Liver (tissue), 9 donors: ENCODE measurements around the gene ZNF536. TPM values are rescaled to one million over a fixed set of nuclear protein-coding genes. Genes with fewer than 3 reads are reported as not detected.

ENCODE experiments used
- DNase-seq: peaks from one replicate; pipeline ENCODE4 v3.0.0-alpha.2; 2017; ENCODE audit warnings: low spot score
- H3K27ac ChIP-seq, 2 donors: one replicate each; pipeline ENCODE4 v1.7.0; 2013; ENCODE audit warnings: inconsistent platforms in 2 of 2, low read length in 2 of 2, control low read depth in 1 of 2, low read depth in 1 of 2, mild to moderate bottlenecking in 1 of 2
- H3K27me3 ChIP-seq, 4 donors: one replicate each; pipeline versions ENCODE4 v1.6.1 to v1.7.0; 2013; ENCODE audit warnings: low read length in 3 of 4, inconsistent platforms in 1 of 4, mild to moderate bottlenecking in 1 of 4, moderate library complexity in 1 of 4; ENCODE audit not compliant: control insufficient read depth in 4 of 4, insufficient read depth in 4 of 4
- H3K36me3 ChIP-seq, 4 donors: one replicate each; pipeline versions ENCODE4 v1.6.1 to v1.7.0; 2013; ENCODE audit warnings: low read length in 3 of 4, mild to moderate bottlenecking in 3 of 4, low read depth in 1 of 4, moderate library complexity in 1 of 4; ENCODE audit not compliant: control insufficient read depth in 4 of 4, insufficient read depth in 3 of 4
- H3K4me1 ChIP-seq, 4 donors: one replicate each; pipeline versions ENCODE4 v1.6.1 to v1.7.0; 2013; ENCODE audit warnings: low read length in 3 of 4, mild to moderate bottlenecking in 3 of 4, moderate library complexity in 1 of 4; ENCODE audit not compliant: control insufficient read depth in 4 of 4, insufficient read depth in 4 of 4
- H3K4me3 ChIP-seq, 3 donors: one replicate each; pipeline versions ENCODE4 v1.6.1 to v1.7.0; 2013; ENCODE audit warnings: low read length in 3 of 3, control low read depth in 1 of 3, low read depth in 1 of 3, mild to moderate bottlenecking in 1 of 3
- H3K9ac ChIP-seq, 2 donors: one replicate each; pipeline ENCODE4 v1.7.0; 2013; ENCODE audit warnings: low read length in 2 of 2, mild to moderate bottlenecking in 2 of 2, moderate library complexity in 2 of 2, control low read depth in 1 of 2, low read depth in 1 of 2
- H3K9me3 ChIP-seq, 4 donors: one replicate each; pipeline versions ENCODE4 v1.6.1 to v1.7.0; 2013; ENCODE audit warnings: low read length in 3 of 4; ENCODE audit not compliant: control insufficient read depth in 4 of 4
- ATF3 ChIP-seq: IDR thresholded peaks from 2 replicates; pipeline ENCODE4 v1.6.1; 2016; ENCODE audit warnings: antibody characterized with exemption
- EGR1 ChIP-seq, 2 donors: IDR thresholded peaks; 2 replicates each; pipeline ENCODE4 v1.6.1; 2016 to 2018; ENCODE audit warnings: antibody characterized with exemption in 2 of 2, low read depth in 2 of 2
- FOXA1 ChIP-seq: IDR thresholded peaks from 2 replicates; pipeline ENCODE4 v1.6.1; 2016; ENCODE audit warnings: antibody characterized with exemption
- FOXA2 ChIP-seq: IDR thresholded peaks from 2 replicates; pipeline ENCODE4 v1.6.1; 2016; ENCODE audit warnings: antibody characterized with exemption
- GABPA ChIP-seq, 2 donors: IDR thresholded peaks in 1 of 2; conservative IDR thresholded peaks in 1 of 2; 2 replicates each; pipeline ENCODE4 v1.6.1; 2016; ENCODE audit warnings: antibody characterized with exemption in 2 of 2, mild to moderate bottlenecking in 1 of 2, moderate library complexity in 1 of 2
- HNF4A ChIP-seq, 2 donors: conservative IDR thresholded peaks; 2 replicates each; pipeline ENCODE4 v1.6.1; 2016; ENCODE audit warnings: antibody characterized with exemption in 2 of 2, mild to moderate bottlenecking in 2 of 2
- HNF4G ChIP-seq: IDR thresholded peaks from 2 replicates; pipeline ENCODE4 v1.6.1; 2016; ENCODE audit warnings: antibody characterized with exemption
- JUND ChIP-seq, 2 donors: IDR thresholded peaks; 2 replicates each; pipeline ENCODE4 v1.6.1; 2016; ENCODE audit warnings: antibody characterized with exemption in 2 of 2
- MAX ChIP-seq: IDR thresholded peaks from 2 replicates; pipeline ENCODE4 v1.6.1; 2016; ENCODE audit warnings: antibody characterized with exemption
- NR2F2 ChIP-seq: IDR thresholded peaks from 2 replicates; pipeline ENCODE4 v1.6.1; 2016; ENCODE audit warnings: antibody characterized with exemption
- RAD21 ChIP-seq, 2 donors: IDR thresholded peaks; 2 replicates each; pipeline ENCODE4 v1.6.1; 2016; ENCODE audit warnings: antibody characterized with exemption in 2 of 2, mild to moderate bottlenecking in 2 of 2
- RXRA ChIP-seq, 2 donors: IDR thresholded peaks; 2 replicates each; pipeline ENCODE4 v1.6.1; 2017 to 2018; ENCODE audit warnings: antibody characterized with exemption in 2 of 2, mild to moderate bottlenecking in 1 of 2
- SP1 ChIP-seq: IDR thresholded peaks from 2 replicates; pipeline ENCODE4 v1.6.1; 2018; ENCODE audit warnings: antibody characterized with exemption, mild to moderate bottlenecking
- TAF1 ChIP-seq: conservative IDR thresholded peaks from 2 replicates; pipeline ENCODE4 v1.6.1; 2016; ENCODE audit warnings: antibody characterized with exemption, mild to moderate bottlenecking
- YY1 ChIP-seq: IDR thresholded peaks from 2 replicates; pipeline ENCODE4 v1.6.1; 2016; ENCODE audit warnings: antibody characterized with exemption, mild to moderate bottlenecking
- WGBS: extraction: QIAGEN DNeasy Blood & Tissue Kit; methylation state at CpG from one replicate; pipeline ENCODE4 v1.1.7; 2013; 5-methylcytosine and 5-hydroxymethylcytosine counted together
- polyA plus RNA-seq, 2 donors: library from polyadenylated mRNA; stranded (reverse) in 1 of 2; unstranded in 1 of 2; fragments of 200-250 nt in 1 of 2; fragments of >200 nt in 1 of 2; fragmentation: Nextera tagmentation in 1 of 2; extraction: Ambion mirVana in 1 of 2; gene quantifications; one replicate each; pipeline versions ENCODE4 v1.2.1 to v1.2.3, GENCODE V29; 2013 to 2015
- total RNA-seq, 2 donors: library from RNA; depleted of rRNA; stranded (reverse); fragments of >200 nt; gene quantifications; one replicate each; pipeline ENCODE4 v1.2.3, GENCODE V29; 2014
- TF ChIP-seq, protein P1 (sequence below): IDR thresholded peaks from 2 replicates; pipeline ENCODE4 v1.6.1; 2016; ENCODE audit warnings: antibody characterized with exemption
- TF ChIP-seq, protein P2 (sequence below): IDR thresholded peaks from 2 replicates; pipeline ENCODE4 v1.6.1; 2016; ENCODE audit warnings: antibody characterized with exemption, mild to moderate bottlenecking
- TF ChIP-seq, protein P3 (sequence below): fragments of 150-350 bp; IDR thresholded peaks from 2 replicates; pipeline ENCODE4 v1.5.1; 2017; ENCODE audit warnings: improper control_type of control experiment, low read depth, low read length; ENCODE audit not compliant: missing input control
- donor health status: healthy.
- donor health status: healthy.
- donor health status: healthy.
- donor health status: healthy.
- donor health status: healthy.

ZNF536 gene
- total and polyA plus RNA-seq, 4 donors = 0.02 to 0.17 (median 0.08) TPM

GRCh38 chr19:30556230-30556711 lies 184.1 kb downstream of the ZNF536 start:
- Histone ChIP-seq H3K4me3 (no peak overlapping the region), H3K27ac (no peak overlapping the region), H3K9me3 (no peaks in the 10 kb centered on the region), H3K36me3 (no peaks in the 10 kb centered on the region), H3K9ac (no peak overlapping the region), H3K27me3 (peaks cover 0 to 6% (median 4%) of the 10 kb centered on the region in 4 donors), H3K4me1 (no peaks in the 10 kb centered on the region)
- TF ChIP-seq RAD21 (IDR thresholded peaks at IDR 0.05) (no peak), MAX (no peak), FOXA1 (no peak), HNF4G (no peak), RXRA (IDR thresholded peaks at IDR 0.05) (no peak), EGR1 (IDR thresholded peaks at IDR 0.05; ENCODE audit: low read depth in 2 of 2) (no peak), ATF3 (no peak), YY1 (no peak), NR2F2 (no peak), JUND (IDR thresholded peaks at IDR 0.05) (no peak), TAF1 (no peak), HNF4A (conservative IDR thresholded peaks at IDR 0.05) (no peak), FOXA2 (no peak), SP1 (no peak), GABPA (IDR thresholded peaks at IDR 0.05 in 1 of 2, conservative IDR thresholded peaks at IDR 0.05 in 1 of 2) (no peak)
- TF ChIP-seq, protein P1, sequence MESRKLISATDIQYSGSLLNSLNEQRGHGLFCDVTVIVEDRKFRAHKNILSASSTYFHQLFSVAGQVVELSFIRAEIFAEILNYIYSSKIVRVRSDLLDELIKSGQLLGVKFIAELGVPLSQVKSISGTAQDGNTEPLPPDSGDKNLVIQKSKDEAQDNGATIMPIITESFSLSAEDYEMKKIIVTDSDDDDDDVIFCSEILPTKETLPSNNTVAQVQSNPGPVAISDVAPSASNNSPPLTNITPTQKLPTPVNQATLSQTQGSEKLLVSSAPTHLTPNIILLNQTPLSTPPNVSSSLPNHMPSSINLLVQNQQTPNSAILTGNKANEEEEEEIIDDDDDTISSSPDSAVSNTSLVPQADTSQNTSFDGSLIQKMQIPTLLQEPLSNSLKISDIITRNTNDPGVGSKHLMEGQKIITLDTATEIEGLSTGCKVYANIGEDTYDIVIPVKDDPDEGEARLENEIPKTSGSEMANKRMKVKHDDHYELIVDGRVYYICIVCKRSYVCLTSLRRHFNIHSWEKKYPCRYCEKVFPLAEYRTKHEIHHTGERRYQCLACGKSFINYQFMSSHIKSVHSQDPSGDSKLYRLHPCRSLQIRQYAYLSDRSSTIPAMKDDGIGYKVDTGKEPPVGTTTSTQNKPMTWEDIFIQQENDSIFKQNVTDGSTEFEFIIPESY = no peak
- TF ChIP-seq, protein P2, sequence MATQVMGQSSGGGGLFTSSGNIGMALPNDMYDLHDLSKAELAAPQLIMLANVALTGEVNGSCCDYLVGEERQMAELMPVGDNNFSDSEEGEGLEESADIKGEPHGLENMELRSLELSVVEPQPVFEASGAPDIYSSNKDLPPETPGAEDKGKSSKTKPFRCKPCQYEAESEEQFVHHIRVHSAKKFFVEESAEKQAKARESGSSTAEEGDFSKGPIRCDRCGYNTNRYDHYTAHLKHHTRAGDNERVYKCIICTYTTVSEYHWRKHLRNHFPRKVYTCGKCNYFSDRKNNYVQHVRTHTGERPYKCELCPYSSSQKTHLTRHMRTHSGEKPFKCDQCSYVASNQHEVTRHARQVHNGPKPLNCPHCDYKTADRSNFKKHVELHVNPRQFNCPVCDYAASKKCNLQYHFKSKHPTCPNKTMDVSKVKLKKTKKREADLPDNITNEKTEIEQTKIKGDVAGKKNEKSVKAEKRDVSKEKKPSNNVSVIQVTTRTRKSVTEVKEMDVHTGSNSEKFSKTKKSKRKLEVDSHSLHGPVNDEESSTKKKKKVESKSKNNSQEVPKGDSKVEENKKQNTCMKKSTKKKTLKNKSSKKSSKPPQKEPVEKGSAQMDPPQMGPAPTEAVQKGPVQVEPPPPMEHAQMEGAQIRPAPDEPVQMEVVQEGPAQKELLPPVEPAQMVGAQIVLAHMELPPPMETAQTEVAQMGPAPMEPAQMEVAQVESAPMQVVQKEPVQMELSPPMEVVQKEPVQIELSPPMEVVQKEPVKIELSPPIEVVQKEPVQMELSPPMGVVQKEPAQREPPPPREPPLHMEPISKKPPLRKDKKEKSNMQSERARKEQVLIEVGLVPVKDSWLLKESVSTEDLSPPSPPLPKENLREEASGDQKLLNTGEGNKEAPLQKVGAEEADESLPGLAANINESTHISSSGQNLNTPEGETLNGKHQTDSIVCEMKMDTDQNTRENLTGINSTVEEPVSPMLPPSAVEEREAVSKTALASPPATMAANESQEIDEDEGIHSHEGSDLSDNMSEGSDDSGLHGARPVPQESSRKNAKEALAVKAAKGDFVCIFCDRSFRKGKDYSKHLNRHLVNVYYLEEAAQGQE = no peak
- TF ChIP-seq, protein P3, sequence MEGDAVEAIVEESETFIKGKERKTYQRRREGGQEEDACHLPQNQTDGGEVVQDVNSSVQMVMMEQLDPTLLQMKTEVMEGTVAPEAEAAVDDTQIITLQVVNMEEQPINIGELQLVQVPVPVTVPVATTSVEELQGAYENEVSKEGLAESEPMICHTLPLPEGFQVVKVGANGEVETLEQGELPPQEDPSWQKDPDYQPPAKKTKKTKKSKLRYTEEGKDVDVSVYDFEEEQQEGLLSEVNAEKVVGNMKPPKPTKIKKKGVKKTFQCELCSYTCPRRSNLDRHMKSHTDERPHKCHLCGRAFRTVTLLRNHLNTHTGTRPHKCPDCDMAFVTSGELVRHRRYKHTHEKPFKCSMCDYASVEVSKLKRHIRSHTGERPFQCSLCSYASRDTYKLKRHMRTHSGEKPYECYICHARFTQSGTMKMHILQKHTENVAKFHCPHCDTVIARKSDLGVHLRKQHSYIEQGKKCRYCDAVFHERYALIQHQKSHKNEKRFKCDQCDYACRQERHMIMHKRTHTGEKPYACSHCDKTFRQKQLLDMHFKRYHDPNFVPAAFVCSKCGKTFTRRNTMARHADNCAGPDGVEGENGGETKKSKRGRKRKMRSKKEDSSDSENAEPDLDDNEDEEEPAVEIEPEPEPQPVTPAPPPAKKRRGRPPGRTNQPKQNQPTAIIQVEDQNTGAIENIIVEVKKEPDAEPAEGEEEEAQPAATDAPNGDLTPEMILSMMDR = no peak
- 24% methylated on average over 6 of the region's 6 CpGs for WGBS
- no peak for DNase-seq
